UCSD-AML1 (cell line): ENCODE data around the gene C1QTNF1.
"Not testable (repeated sequence)": the region's sequence is repeated elsewhere in the genome, so short reads cannot be mapped to it uniquely, and the experiment has no call there.

Experiments
- DNase-seq: peaks from one replicate; lab custom pipeline; 2025; ENCODE audit not compliant: unreplicated experiment; lab: John Stamatoyannopoulos, UW

The C1QTNF1 gene

DNA sequence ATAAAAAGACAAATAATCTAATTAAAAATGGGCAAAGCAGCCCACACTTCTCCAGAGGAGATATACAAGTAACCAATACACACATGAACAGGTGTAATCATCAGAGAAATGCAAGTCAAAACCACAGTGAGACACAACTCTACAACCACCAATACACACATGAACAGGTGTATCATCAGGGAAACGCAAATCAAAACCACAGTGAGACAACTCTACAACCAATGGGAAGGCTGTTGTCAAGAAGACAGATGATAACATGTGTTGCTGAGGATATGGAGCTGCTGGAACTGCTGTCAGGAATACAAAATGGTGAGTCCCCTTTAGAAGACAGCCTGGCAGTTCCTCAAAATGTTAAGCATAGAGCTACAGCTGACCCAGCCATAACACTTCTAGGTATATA is 28.2 kb downstream of the C1QTNF1 start:
- no peak for DNase-seq

DNA sequence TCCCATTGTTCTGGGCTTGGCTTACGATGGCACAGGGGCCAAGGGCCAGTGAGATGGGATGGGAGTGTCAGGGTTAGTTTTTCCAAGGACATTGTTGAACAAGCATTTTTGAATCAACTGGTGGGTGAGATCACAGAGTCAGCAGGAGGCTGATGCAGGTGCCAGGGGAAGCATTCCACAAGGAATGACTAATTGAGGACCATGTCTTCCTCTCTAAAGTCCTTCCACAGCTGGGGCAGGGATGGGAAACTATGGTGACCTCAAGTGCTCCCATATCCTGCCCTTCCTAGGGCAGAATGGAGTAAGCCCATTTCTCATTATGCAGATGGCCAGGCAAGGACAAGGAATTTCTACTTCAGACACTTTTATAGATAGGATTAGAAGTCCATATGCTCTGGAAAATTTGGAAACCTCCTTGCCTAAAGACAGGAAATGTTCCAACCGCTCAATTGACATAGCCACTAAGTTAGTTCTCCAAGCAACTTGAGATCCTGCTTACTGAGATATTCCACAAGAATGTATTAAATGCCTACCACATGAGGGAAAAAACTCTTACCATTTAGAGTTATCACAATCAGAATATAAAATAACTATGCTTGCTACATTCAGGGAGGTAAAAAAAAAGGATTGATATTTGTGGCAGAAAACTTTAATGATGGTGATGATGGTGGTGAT is 29.4 kb downstream of the C1QTNF1 start:
- no peak for DNase-seq

DNA sequence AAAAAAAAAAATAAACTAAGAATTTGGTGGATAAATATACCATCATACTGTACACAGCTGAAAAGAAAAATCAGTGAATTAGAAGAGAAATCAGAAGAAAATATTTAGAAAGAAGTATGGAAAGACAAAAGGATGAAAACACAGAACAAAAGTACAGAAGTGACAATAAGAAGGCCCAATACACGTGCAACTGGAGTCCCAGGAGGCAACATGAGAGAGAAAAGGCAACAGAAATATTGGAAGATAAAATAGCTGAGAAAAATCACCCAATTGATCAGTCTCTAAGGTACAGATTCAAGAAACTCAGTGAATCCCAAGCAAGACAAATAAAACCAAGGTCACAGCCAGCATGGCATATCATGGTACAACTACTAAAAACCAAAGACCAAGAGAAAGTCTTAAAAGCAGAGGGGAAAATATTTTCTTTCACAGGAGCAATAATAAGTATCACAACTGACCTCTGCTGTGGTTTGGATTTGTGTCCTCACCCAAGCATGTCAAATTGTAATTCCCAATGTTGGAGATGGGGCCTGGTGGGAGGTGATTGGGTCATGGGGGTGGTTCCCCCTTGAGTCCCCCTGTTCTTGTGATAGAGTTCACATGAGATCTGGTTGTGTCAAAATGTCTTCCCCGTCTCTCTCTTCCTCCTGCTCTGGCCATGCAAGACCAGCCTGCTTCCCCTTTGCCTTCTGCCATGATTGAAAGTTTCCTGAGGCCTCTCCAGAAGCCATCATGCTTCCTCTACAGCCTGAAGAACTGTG is 30.4 kb downstream of the C1QTNF1 start:
- DNase-seq: no peak

DNA sequence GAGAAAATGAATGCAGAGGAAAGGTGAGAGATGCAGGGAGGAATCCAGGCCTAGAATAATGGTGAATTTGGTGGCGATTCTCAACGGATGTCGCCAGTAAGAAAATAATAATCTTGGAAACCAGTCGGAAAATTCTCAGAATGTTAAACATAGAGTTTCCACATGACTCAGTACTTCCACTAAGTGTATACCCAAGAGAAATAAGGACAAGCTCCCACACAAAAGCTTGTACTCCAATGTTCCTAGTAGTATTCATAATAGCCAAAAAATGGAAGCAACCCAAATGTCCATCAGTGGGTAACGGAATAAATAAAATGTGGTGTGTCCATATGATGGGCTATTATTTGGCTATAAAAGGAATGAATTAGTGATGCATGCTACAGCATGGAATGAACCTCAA is 31.2 kb downstream of the C1QTNF1 start:
- DNase-seq: no peak

DNA sequence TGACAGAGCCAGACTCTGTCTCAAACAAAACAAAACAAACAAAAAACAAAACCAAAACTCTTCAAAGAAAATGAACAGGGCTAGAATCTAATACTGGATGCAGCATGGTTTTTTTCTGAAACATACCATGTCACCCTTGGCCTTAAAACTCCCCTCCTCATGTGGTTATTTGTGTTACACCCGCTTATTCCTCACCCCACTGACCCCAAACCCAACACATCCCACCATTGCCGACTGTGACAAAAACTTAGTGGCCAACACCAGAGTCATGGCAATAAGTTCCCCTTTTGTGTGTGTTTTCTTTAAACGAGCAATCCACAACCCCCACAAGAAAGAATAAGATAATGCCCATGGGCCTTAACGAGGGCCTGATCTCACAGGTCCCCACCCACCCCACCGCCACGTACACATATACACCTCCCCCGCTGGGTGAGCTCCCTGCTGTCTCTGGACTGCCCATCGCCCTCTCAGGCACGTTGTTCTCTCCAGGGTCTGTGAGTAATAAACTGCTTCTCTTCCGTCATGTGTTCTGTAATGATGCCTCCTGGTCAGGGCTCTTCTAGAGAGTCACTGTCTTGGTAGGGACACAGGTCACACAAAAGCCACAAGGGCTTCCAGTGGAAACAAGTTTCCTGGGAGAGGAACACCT is 33.9 kb downstream of the C1QTNF1 start:
- DNase-seq: no peak

DNA sequence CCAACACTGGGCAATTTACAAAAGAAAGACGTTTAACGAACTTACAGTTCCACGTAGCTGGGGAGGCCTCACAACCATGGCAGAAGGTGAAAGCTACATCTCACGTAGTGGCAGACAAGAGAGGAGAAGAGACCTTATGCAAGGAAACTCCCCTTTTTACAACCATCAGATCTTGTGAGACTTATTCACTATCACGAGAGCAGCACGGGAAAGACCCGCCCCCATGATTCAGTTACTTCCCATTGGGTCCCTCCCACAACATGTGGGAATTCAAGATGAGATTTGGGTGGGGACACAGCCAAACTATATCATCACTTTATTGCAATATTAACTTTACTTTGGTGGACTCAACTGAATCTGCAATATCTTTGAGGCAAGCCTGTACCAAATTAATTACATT is 38.7 kb downstream of the C1QTNF1 start:
- no peak for DNase-seq

DNA sequence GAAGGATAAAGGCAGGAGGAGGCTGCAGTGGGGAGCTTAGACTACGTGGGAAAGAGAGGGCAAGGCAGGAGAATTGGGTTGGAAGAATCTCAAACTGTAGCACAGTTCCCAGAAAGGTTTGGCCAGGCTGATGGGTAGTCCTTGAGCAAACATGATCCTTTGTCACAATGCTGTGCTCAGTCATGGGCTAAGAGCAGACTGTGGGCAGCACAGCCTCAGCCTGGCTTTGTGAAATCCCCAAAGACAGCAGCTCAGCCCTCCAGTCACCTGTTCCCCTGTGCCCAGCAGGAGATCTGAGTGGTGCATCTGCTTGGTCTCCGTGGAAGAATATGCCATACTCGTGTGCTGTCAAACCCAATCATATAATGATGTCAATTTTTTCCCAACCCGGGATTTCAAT is 40.1 kb downstream of the C1QTNF1 start:
- no peak for DNase-seq

DNA sequence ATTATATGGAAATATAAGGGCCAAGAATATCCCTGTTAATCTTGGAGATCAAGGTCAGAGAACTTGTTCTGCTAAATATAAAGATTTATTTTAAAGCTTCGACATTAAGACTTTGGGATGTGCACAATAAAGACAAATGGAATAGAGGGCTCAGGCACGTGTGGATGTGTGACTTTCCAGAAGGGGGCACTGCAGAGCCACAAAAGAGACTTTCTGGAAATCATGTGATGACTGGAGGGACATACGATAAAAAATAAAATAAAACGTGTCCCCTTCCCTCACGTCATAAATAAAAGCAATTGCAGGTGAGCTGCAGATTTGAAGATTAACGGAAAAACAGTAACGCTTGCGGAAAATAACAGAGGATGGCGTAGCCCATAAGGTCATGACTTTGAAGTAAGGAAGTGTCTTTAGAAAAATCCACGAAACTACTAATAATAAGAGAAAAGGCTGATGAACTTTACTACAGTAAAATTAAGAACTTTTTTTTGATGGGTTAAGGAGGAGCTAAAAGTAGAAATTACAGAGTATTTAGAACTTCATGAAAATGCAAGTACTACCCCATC is 41.2 kb downstream of the C1QTNF1 start:
- DNase-seq: peak; percentile 26

DNA sequence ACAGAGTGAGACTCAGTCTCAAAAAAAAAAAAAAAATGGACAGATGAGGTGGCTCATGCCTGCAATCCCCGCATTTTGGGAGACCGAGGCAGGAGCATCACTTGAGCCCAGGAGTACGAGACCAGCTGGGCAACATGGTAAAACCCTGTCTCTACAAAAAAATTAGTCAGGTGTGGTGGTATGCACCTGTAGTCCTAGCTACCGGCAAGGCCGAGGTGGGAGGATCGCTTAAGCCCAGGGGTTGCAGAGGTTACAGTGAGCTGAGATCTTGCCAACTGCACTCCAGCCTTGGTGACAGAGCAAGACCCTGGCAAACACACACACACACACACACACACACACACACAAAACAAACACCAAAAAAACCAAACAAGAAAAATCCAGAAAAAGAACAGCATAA is 43.0 kb downstream of the C1QTNF1 start:
- DNase-seq: no peak

DNA sequence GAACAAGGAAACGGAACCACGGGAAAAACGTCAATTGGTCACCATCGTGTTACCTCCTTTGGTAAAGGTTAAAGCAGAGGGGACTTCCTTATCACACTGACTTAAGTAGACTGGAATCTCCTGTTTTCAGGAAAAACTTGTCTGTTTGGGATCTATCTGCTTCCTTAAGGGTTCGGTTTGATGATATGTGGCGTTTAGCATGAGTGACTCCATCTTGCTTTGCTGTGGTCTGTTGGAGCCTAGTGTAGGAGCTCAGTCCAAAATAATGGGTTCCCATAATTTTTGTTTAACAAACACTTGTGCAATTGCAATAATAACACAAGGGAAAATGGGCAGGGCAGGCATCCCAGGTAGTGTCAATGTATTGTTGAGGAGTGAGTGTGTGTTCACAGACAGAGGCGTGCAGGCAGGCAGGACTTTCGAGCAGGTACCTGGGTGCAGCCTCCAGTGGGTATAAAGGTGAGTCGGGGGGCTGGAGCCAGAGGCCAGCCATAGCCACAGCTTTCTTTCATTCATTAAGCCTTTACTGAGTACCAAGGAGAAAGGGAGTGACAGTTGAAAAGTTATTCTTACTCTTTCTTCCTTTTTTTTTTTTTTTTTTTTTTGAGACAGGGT is 46.4 kb downstream of the C1QTNF1 start:
- DNase-seq: no peak

DNA sequence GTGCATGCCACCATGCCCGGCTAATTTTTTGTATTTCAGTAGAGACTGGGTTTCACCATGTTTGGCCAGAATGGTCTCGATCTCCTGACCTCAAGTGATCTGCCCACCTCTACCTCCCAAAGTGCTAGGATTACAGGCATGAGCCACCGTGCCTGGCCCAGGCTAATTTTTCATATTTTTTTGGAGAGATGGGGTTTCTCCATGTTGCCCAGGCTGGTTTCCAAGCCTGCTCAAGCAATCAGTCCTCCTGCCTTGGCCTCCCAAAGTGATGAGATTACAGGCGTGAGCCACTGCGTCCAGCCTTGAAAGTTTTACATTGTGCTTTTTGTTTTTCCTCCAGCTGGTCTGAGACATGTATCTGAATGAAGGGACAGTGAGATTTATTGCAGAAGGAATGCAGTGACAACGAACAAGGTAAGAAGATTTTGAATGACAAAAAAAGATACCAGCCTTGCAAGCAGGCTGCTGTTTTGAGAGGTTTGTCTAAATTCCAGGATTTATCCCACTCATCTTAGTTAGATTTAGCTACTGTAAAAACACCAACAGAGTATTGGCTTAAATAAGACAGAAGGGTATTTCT is 47.3 kb downstream of the C1QTNF1 start:
- DNase-seq: no peak

DNA sequence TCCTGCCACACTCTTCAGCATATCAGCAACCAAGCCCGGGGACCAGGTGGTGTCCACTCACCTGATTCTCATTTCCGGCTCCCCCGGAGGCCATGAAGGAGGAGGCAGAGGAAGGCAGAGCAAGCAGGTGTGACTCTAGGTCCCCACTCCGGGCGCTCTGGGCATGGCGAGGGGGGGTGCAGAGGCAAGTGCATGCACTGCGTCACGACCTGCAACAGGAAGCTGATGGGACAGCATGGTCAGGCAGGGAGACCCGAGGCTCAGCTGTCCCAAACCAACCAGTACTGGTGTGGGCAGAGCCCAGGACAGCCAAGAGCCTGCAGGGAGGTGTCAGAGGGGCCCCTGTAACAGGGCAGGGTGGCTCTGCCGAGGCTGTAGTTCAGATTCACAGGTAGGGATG is 48.6 kb downstream of the C1QTNF1 start:
- DNase-seq: no peak

DNA sequence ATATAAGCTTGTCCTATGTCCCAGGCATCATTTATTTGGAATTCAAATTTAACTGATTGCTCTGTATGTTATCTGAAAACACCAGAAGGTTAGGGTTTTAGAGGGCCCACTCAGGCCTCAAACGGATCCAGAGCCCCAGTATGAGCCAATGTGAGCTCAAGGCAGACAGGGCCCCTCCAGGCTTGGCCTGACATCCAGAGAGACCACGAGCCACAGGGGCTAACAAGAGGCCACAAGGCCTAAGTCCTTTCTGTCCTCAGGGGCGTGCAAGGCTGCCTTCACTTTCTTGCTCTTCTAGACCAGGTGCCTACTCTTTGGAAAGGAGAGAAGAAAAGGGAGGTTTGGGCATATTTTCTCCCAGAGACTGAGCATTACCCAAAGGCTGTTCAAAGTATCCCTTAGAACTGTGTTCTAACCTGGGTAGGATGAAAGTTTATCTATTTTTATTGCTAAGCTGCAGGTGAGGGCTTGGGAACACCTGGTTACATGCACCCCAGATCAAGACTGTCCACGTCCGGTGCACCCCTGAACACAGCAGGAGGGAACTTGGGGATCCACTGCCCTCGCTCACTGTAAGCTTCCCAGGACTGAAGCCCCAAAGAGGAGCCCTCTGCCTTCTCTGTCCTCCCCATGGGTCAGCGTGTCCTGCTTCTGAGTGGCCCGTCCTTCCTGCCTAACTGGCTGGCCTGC is 49.2 kb downstream of the C1QTNF1 start:
- DNase-seq: no peak

DNA sequence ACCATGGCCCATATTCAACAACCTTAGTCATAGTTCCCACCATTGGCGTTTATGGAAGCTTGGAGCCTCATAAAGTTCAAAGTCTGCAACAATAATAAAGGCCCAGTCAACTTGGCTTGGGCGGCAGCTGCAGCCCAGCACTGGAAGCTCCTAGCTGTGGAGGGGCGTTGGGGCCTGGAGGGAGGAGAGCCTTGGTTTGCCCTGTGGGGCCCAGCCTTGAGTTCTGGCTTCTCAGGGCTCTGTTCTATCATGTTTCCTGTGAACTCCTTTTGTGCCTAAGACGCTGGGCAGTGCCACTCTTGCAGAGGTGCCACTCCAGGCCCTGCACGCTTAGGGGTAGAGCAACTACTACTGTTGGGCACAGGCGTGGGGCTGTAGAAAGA is 49.7 kb downstream of the C1QTNF1 start:
- DNase-seq: no peak

DNA sequence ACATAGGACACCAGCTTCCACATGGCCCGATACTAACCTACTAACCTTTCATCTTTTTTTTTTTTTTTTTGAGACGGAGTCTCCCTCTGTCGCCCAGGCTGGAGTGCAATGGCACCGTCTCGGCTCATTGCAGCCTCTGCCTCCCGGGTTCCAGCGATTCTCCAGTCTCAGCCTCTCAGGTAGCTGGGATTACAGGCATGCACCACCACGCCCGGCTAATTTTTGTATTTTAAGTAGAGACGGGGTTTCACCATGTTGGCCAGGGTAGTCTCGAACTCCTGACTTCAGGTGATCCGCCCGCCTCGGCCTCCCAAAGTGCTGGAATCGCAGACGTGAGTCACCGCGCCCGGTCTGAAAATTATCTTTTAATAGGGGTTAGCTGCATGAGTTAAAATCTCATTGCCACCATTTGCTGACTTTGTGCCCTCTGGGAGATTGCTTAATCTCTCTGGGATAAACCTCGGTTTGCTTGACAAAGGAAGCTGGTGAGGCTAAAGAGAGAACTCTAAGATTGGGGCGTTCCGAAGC is 50.2 kb downstream of the C1QTNF1 start:
- not testable (repeated sequence) for DNase-seq

DNA sequence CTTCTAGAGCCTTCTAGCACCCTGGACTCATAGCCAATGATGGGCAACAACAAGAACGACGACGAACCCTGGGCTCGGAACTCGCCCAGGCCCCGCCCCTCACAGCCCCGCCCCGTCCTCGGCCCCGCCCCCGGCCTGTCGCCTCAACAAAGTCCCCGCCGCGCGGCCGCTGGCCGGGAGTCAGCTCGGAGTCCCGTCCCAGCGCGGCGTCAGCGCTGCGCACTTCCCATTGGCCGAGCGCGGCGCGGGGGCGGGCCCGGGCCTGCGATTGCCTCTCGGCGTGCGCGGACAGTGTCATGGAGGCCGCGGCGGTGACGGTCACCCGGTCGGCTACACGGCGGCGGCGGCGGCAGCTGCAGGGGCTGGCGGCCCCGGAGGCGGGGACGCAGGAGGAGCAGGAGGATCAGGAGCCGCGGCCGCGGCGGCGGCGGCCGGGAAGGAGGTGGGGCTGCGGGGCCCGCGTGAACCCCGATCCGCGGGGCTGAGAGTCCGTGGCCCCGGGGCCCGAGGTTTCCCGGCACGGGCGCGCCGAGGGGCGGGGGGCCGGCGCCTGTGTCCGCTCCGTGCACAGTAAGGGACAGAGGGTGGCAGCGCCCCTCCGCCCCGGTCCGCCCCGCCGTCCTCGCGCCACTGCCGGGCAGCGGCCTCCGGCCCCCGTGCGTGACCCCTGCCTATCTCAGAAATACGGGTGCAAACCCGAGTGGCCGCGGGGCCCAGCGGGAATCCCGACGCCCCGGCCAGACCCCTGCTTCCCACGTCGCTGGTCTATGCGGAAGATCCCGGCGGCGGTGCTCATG is 50.9 kb downstream of the C1QTNF1 start, which contains the start of gene ENGASE:
TSS of gene ENGASE (plus strand) at position 176 of the 797 bp plus-strand sequence. CDS start at position 297, 121 bp downstream.
- peak; percentile 95 for DNase-seq

DNA sequence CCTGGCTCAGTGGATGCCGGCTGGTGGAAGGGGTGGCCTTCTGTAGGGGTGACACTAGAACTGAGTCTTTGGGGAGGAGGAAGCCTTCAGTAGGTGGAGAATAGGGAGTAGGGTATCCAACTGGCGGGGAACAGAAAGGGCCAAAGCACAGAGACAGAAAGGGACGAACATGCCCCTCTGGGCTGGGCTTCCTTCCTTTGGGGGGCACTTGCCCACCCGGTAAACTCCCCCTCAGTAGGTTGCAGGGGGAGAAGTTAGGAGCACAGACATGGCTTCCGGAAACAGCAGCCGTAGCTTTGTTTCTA is 51.4 kb downstream of the C1QTNF1 start:
- peak; percentile 56 for DNase-seq

DNA sequence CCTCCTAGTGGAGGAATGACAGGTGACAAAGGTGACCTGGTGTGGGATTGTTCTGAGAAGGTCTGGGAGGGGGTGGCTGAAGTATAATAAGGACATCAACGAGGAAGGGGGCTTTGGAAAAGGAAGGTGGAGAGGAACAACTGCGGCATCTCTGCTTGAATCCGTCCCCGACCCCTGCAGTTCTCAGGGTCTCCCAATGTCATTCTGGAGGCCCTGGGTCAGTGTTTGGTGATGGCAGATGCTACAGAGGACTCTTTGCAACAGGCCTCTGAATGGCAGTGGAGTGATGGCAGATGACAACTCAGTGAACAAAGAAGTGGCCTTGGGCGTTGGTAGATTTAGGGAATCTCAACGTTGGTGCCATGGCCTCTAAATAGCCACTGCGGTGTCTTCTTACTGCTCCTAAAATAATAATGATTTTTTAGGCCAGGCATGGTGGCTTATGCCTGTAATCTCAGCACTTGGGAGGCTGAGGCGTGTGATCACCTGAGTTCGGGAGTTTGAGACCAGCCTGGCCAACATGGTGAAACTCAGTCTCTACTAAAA is 52.0 kb downstream of the C1QTNF1 start:
- no peak for DNase-seq

DNA sequence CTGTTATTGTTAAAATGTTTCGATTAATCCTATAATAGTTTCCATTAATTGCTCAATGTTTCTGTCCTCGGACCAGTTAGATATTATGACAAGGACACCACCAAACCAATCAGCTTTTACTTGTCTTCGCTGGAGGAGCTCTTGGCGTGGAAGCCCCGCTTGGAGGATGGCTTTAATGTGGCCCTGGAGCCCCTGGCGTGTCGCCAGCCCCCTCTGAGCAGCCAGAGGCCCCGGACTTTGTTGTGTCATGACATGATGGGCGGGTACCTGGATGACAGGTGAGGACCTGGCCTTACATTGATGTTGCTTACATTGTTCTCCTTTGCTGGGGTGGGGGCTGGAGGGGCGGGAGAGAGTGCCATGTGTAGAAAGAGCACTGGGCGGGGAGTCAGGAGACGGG is 53.6 kb downstream of the C1QTNF1 start:
- DNase-seq: no peak
